Kasumi-1 (cell line): ENCODE measurements around the gene OBSCN.

Experiments used
- DNase-seq, 2 experiments: peaks; one replicate each; lab custom pipeline; 2025; lab: John Stamatoyannopoulos, UW

Gene OBSCN

GRCh38 chr1:228420968-228421826 is 213.4 kb downstream of the OBSCN start:
- DNase-seq, result no peak

DNA sequence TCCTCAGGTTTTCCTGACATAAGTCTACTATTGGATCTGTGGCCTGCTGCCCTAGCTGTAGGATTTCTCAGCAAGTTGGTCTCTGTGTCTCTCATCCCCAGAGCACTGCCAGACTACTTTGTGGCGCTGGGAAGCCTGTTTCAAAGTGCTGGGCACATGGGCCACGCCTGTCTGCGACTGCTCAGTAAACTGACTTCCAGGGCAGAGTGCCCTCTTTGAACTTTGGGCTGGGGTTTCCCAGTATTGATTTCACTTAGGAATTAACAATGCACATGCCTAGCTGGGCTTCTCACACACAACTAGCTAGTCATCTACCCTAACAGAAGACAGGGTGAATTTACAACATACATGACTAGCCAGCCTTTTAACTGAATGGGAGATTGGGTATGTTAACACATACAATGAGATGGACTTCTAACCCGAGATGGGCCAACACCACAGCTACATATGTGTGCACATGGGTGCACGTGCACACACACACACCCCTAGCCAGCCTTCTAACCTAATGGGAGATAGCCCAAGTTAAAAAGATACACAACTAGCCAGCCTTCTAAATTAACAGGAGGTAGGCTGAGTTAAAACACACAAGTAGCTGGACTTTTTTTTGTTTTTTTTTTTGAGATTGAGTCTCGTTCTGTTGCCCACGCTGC is 215.7 kb downstream of the OBSCN start:
- no peak for DNase-seq

GRCh38 chr1:228424685-228425660 is 217.1 kb downstream of the OBSCN start:
- DNase-seq, result no peak

- no peak for DNase-seq
These were observed 218.8 kb downstream of the OBSCN start for GRCh38 chr1:228426518-228427175.

DNA sequence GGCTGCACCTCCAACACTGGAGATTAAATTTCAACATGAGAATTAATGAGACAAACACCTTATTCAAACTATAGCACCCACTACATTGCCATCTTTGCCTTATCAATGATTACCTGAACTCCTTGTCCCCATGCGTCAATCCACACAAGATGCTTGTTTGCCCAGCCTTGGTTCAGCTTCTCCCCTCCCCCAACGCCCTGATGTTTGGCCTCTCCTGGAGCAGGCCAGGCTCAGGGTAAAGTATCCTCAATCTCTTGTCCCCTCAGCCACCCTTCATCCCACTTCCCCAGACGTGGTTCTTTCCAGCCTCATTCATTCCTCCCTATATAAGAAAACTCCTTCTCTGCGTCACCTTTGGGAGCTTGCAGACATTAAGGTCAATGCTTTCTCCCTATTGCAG is 220.6 kb downstream of the OBSCN start:
- DNase-seq, result no peak
